ENCODE data around the gene RNLS. TPM values are rescaled to one million over a fixed set of nuclear protein-coding genes. Genes with fewer than 3 reads are reported as not detected.

Gene RNLS
- polyA plus RNA-seq, 2 of the 4 experiments (the other 2 are of a cell fraction), result 11.7 to 16.8 TPM

- ChIA-PET CTCF (no interaction called here), POLR2A (no interaction called here)
- FAIRE-seq (no peak), DNase-seq (ENCODE audit: low read depth in 1 of 2, low spot score in 1 of 2) (no peak), ATAC-seq (no peak)
- no peak overlapping the region for H3K4me3 ChIP-seq
- H3K4me1 ChIP-seq, result no peaks in the 10 kb centered on the region
- WGBS (ENCODE audit: missing lambda C conversion rate), result 67% methylated on average over 6 of the region's 6 CpGs
- H3K9me3 ChIP-seq, result no peaks in the 10 kb centered on the region
- no peak overlapping the region for H3K4me2 ChIP-seq
- TF ChIP-seq TFCP2L1 (CRISPR knock-in tag; IDR thresholded peaks at IDR 0.05) (no peak), NR3C1 (IDR thresholded peaks at IDR 0.05) (no peak)
- no peak overlapping the region for H3K27ac ChIP-seq
Measured at GRCh38 chr10:88608052-88608732, 25.1 kb upstream of the RNLS start.

DNA sequence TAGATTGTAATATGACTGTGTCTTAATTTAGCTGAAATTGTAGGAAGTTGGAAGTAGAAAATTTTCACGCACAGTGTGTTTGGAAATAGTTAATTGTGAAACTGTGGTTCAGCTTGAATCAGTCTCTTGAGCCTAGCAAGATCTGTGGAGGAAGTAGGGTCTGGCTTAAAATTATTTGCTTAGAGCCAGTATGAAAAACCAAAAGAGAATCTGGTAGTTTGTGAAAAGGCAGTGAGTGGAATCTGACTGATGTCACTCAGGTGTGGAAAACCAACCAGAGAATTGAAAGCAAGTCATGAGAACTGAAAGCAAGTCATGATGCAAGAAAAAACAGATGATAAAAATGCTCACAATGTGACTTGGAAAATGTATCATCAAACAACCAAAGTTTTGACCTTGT is 14.9 kb upstream of the RNLS start:
- no peak overlapping the region for H3K4me3 ChIP-seq
- TF ChIP-seq, protein P1, sequence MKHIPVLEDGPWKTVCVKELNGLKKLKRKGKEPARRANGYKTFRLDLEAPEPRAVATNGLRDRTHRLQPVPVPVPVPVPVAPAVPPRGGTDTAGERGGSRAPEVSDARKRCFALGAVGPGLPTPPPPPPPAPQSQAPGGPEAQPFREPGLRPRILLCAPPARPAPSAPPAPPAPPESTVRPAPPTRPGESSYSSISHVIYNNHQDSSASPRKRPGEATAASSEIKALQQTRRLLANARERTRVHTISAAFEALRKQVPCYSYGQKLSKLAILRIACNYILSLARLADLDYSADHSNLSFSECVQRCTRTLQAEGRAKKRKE (CRISPR knock-in tag; IDR thresholded peaks at IDR 0.05; ENCODE audit: low read depth), result no peak
- TF ChIP-seq NFE2L2 (conservative IDR thresholded peaks at IDR 0.05; ENCODE audit: low read length) (no peak), FOSL2 (IDR thresholded peaks at IDR 0.05) (no peak), FOSL2 (CRISPR knock-in tag; IDR thresholded peaks at IDR 0.05) (no peak), PBX3 (IDR thresholded peaks at IDR 0.05) (no peak), ZC3H11A (IDR thresholded peaks at IDR 0.05) (no peak), MAZ (IDR thresholded peaks at IDR 0.05; ENCODE audit: borderline replicate concordance, low read depth, low read length) (no peak), FOXS1 (CRISPR knock-in tag; IDR thresholded peaks at IDR 0.05) (no peak), EHF (CRISPR knock-in tag; IDR thresholded peaks at IDR 0.05) (no peak), CHD2 (IDR thresholded peaks at IDR 0.05; ENCODE audit: low read length, partially characterized antibody) (no peak), POLR2AphosphoS2 (conservative IDR thresholded peaks at IDR 0.05; ENCODE audit: low read length) (no peak), PHF8 (IDR thresholded peaks at IDR 0.05; ENCODE audit: borderline replicate concordance, low read depth) (no peak)
- TF ChIP-seq, protein P2, sequence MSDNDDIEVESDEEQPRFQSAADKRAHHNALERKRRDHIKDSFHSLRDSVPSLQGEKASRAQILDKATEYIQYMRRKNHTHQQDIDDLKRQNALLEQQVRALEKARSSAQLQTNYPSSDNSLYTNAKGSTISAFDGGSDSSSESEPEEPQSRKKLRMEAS (IDR thresholded peaks at IDR 0.05), result no peak
- no peak for ATAC-seq
- 71% methylated on average over 1 of the region's 1 CpG for WGBS (ENCODE audit: missing lambda C conversion rate)
- FAIRE-seq, result no peak
- ChIA-PET POLR2A (no interaction called here), CTCF (interaction anchor here (1.3 kb wide), 1 partner anchor 238 kb away, joined by 4 read pairs; no protein-coding TSS in a partner anchor)
- H3K9me3 ChIP-seq, result peaks cover 4% of the 10 kb centered on the region; the same call in 2 of the 3 replicates
- H3K4me1 ChIP-seq, result no peaks in the 10 kb centered on the region
- H3K4me2 ChIP-seq, result no peak overlapping the region
- DNase-seq (ENCODE audit: low read depth in 1 of 2, low spot score in 1 of 2), result no peak
- no peak overlapping the region for H3K27ac ChIP-seq

DNA sequence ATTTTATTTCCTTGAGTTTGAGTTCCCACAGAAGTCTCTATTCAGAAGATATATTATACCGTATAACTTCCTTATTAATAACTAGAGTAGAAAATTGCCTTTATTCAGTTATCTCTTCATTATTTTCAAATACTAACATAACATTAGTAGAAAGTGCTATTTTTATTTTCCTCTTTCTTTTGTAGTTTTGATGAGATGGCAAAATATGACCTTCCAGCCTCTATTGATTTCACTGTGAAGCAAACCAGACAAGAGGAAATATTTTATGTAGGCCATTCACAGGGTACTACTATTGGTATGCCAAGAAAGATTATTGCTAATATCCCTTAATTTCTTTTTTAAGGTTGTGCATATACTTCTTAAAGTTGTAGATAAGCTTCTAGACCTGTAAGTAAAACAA is 11.4 kb upstream of the RNLS start:
- ATAC-seq, result no peak

DNA sequence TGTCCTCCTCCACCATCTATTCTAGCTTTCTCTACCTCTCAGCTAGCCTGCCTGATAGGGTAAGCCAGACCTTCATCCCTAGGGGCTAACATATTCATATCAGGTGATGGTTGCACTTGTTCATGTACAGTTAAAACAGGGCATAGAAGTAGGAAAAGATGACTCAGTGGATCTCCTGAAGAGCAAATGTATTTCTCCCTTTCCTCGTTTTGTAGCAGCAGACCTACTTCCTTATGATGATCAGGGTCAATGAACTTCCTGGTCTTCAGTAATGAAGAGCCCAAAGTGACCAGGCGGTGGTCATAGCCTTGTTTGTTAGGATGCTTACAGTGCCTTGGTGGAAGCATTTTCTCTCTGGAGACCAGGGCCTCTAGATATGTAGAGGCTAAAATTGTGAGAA is 9.8 kb upstream of the RNLS start:
- H3K4me3 ChIP-seq, result no peak overlapping the region
- ChIA-PET CTCF (no interaction called here), POLR2A (no interaction called here)
- H3K27ac ChIP-seq, result no peak overlapping the region
- H3K4me2 ChIP-seq, result 0 out of 3 replicates have a peak overlapping the region, but pooled peaks have one; percentile 27
- no peak for FAIRE-seq
- 59% methylated on average over 2 of the region's 2 CpGs for WGBS (ENCODE audit: missing lambda C conversion rate)
- DNase-seq (ENCODE audit: low read depth in 1 of 2, low spot score in 1 of 2), result no peak
- no peaks in the 10 kb centered on the region for H3K9me3 ChIP-seq
- peaks cover 11% of the 10 kb centered on the region; the same call in 2 of the 3 replicates for H3K4me1 ChIP-seq
- no peak for ATAC-seq
- TF ChIP-seq RCOR1 (IDR thresholded peaks at IDR 0.05; ENCODE audit: low read depth, low read length), result no peak
- no peak for TF ChIP-seq ZNF302 (CRISPR knock-in tag; IDR thresholded peaks at IDR 0.05)
- TF ChIP-seq KDM1A (IDR thresholded peaks at IDR 0.05; ENCODE audit: low read depth), result no peak
- no peak for TF ChIP-seq MAFK (IDR thresholded peaks at IDR 0.05; ENCODE audit: partially characterized antibody)
- TF ChIP-seq BCL3 (IDR thresholded peaks at IDR 0.05), result no peak
- no peak for TF ChIP-seq BHLHE40 (IDR thresholded peaks at IDR 0.05; ENCODE audit: low read depth, low read length)
- no peak for TF ChIP-seq MYC (IDR thresholded peaks at IDR 0.05; ENCODE audit: borderline replicate concordance, low read length)
- no peak for TF ChIP-seq HOXB13 (CRISPR knock-in tag; IDR thresholded peaks at IDR 0.05; ENCODE audit: low read depth)
- TF ChIP-seq FOXS1 (CRISPR knock-in tag; IDR thresholded peaks at IDR 0.05), result no peak
- TF ChIP-seq, protein P1 (CRISPR knock-in tag; IDR thresholded peaks at IDR 0.05; ENCODE audit: low read depth), result no peak
- TF ChIP-seq CHD2 (IDR thresholded peaks at IDR 0.05; ENCODE audit: low read length, partially characterized antibody), result no peak
- TF ChIP-seq EP300 (IDR thresholded peaks at IDR 0.05), result no peak
- no peak for TF ChIP-seq HEYL (CRISPR knock-in tag; IDR thresholded peaks at IDR 0.05)
- TF ChIP-seq POLR2AphosphoS2 (conservative IDR thresholded peaks at IDR 0.05; ENCODE audit: low read length), result no peak
- no peak for TF ChIP-seq RARB (CRISPR knock-in tag; IDR thresholded peaks at IDR 0.05)
- no peak for TF ChIP-seq CEBPB (IDR thresholded peaks at IDR 0.05)

More for the DNA sequence above, 11.4 kb upstream of the RNLS start:
- TF ChIP-seq KDM5A (IDR thresholded peaks at IDR 0.05) (no peak), MAFK (IDR thresholded peaks at IDR 0.05; ENCODE audit: partially characterized antibody) (peak; percentile 63)
- no peak for FAIRE-seq
- DNase-seq (ENCODE audit: low read depth in 1 of 2, low spot score in 1 of 2), result no peak
- no peak overlapping the region for H3K4me2 ChIP-seq
- no peaks in the 10 kb centered on the region for H3K9me3 ChIP-seq
- CTCF ChIA-PET, result interaction anchor here (1.8 kb wide), 1 partner anchor 12 kb away, joined by 6 read pairs; the partner anchor contains the start of gene RNLS
- WGBS (ENCODE audit: missing lambda C conversion rate), result 97% methylated on average over 1 of the region's 1 CpG
- POLR2A ChIA-PET, result no interaction called here
- no peak overlapping the region for H3K4me3 ChIP-seq
- peaks cover 11% of the 10 kb centered on the region; the same call in 2 of the 3 replicates for H3K4me1 ChIP-seq
- no peak overlapping the region for H3K27ac ChIP-seq
